SKM-1 treated with dmso at 0.1 percent for 144 hours (cell line): ENCODE results near the gene ATP8B4.
"Not testable (repeated sequence)": the region's sequence is repeated elsewhere in the genome, so short reads cannot be mapped to it uniquely, and the experiment has no call there.

ENCODE experiments used
- DNase-seq: peaks from one replicate; lab custom pipeline; 2025; ENCODE audit not compliant: unreplicated experiment; lab: John Stamatoyannopoulos, UW

The ATP8B4 gene

GRCh38 chr15:49963033-49963772 lies 155.8 kb downstream of the ATP8B4 start:
- not testable (repeated sequence) for DNase-seq

- DNase-seq: no peak
Observed at GRCh38 chr15:49962044-49962602, 156.9 kb downstream of the ATP8B4 start.

GRCh38 chr15:49953421-49953820 lies 165.6 kb downstream of the ATP8B4 start:
- DNase-seq: no peak

GRCh38 chr15:49946681-49947080 lies 172.4 kb downstream of the ATP8B4 start:
- DNase-seq: no peak

- no peak for DNase-seq
Observed at GRCh38 chr15:49934487-49934886, 184.5 kb downstream of the ATP8B4 start.

- DNase-seq: no peak
Observed at GRCh38 chr15:49927189-49927861, 191.7 kb downstream of the ATP8B4 start.

- DNase-seq: no peak
Observed at GRCh38 chr15:49926740-49927139, 192.3 kb downstream of the ATP8B4 start.

GRCh38 chr15:49923671-49924070 lies 195.4 kb downstream of the ATP8B4 start:
- no peak for DNase-seq

- no peak for DNase-seq
Observed at GRCh38 chr15:49919034-49919433, 200.0 kb downstream of the ATP8B4 start.

- no peak for DNase-seq
Observed at GRCh38 chr15:49918121-49918520, 200.9 kb downstream of the ATP8B4 start.

- no peak for DNase-seq
Observed at GRCh38 chr15:49916998-49917397, 202.0 kb downstream of the ATP8B4 start.

GRCh38 chr15:49915822-49916221 lies 203.2 kb downstream of the ATP8B4 start:
- no peak for DNase-seq

- no peak for DNase-seq
Observed at GRCh38 chr15:49908933-49909295, 210.1 kb downstream of the ATP8B4 start.

GRCh38 chr15:49908236-49908932 lies 210.6 kb downstream of the ATP8B4 start:
- no peak for DNase-seq

- no peak for DNase-seq
Observed at GRCh38 chr15:49906966-49907365, 212.1 kb downstream of the ATP8B4 start.

GRCh38 chr15:49905221-49905620 lies 213.8 kb downstream of the ATP8B4 start:
- no peak for DNase-seq

- no peak for DNase-seq
Observed at GRCh38 chr15:49904296-49904695, 214.7 kb downstream of the ATP8B4 start.

- no peak for DNase-seq
Observed at GRCh38 chr15:49902685-49903501, 216.1 kb downstream of the ATP8B4 start.

GRCh38 chr15:49901996-49902684 lies 216.9 kb downstream of the ATP8B4 start:
- no peak for DNase-seq

- DNase-seq: no peak
Observed at GRCh38 chr15:49901321-49901720, 217.7 kb downstream of the ATP8B4 start.
